ENCODE measurements around the gene THSD7B. TPM values are rescaled to one million over a fixed set of nuclear protein-coding genes. Genes with fewer than 3 reads are reported as not detected.

THSD7B gene
- total RNA-seq, 1 donor from 2014 or later: 0.38 TPM

GRCh38 chr2:137036619-137037018, 271.3 kb downstream of the THSD7B start:
- DNase-seq (no peak), ATAC-seq (no peak)
- no peaks in the 10 kb centered on the region for H3K36me3 ChIP-seq
- no peak overlapping the region for H3K4me3 ChIP-seq
- no peaks in the 10 kb centered on the region for H3K27me3 ChIP-seq (ENCODE audit: low read depth)
- H3K9me3 ChIP-seq: no peaks in the 10 kb centered on the region
- H3K4me1 ChIP-seq: no peaks in the 10 kb centered on the region
- no peak for TF ChIP-seq CTCF (IDR thresholded peaks at IDR 0.05)
- no peak overlapping the region for H3K27ac ChIP-seq
- intact Hi-C loops (cut with DNase I): no loop called here

GRCh38 chr2:137039482-137040152, 274.3 kb downstream of the THSD7B start:
- H3K9me3 ChIP-seq: no peaks in the 10 kb centered on the region
- no peak for ATAC-seq
- H3K27me3 ChIP-seq (ENCODE audit: low read depth): no peaks in the 10 kb centered on the region
- no peaks in the 10 kb centered on the region for H3K4me1 ChIP-seq
- H3K36me3 ChIP-seq: no peaks in the 10 kb centered on the region
- H3K27ac ChIP-seq: no peak overlapping the region
- intact Hi-C loops (cut with DNase I): no loop called here
- no peak for DNase-seq
- H3K4me3 ChIP-seq: no peak overlapping the region
- no peak for TF ChIP-seq CTCF (IDR thresholded peaks at IDR 0.05)

GRCh38 chr2:137047369-137047768, 282.0 kb downstream of the THSD7B start:
- no peak overlapping the region for H3K27ac ChIP-seq
- H3K9me3 ChIP-seq: no peaks in the 10 kb centered on the region
- intact Hi-C loops (cut with DNase I): no loop called here
- TF ChIP-seq CTCF (IDR thresholded peaks at IDR 0.05): no peak
- ATAC-seq (no peak), DNase-seq (no peak)
- H3K4me3 ChIP-seq: no peak overlapping the region
- no peaks in the 10 kb centered on the region for H3K4me1 ChIP-seq
- no peaks in the 10 kb centered on the region for H3K36me3 ChIP-seq
- no peaks in the 10 kb centered on the region for H3K27me3 ChIP-seq (ENCODE audit: low read depth)

GRCh38 chr2:137048455-137048854, 283.1 kb downstream of the THSD7B start:
- intact Hi-C loops (cut with DNase I): no loop called here
- ATAC-seq (no peak), DNase-seq (no peak)
- H3K4me1 ChIP-seq: no peaks in the 10 kb centered on the region
- H3K4me3 ChIP-seq: no peak overlapping the region
- no peaks in the 10 kb centered on the region for H3K9me3 ChIP-seq
- H3K36me3 ChIP-seq: no peaks in the 10 kb centered on the region
- no peak overlapping the region for H3K27ac ChIP-seq
- no peak for TF ChIP-seq CTCF (IDR thresholded peaks at IDR 0.05)
- no peaks in the 10 kb centered on the region for H3K27me3 ChIP-seq (ENCODE audit: low read depth)

GRCh38 chr2:137049518-137049917, 284.2 kb downstream of the THSD7B start:
- no peak overlapping the region for H3K27ac ChIP-seq
- intact Hi-C loops (cut with DNase I): no loop called here
- no peaks in the 10 kb centered on the region for H3K27me3 ChIP-seq (ENCODE audit: low read depth)
- no peaks in the 10 kb centered on the region for H3K36me3 ChIP-seq
- H3K9me3 ChIP-seq: no peaks in the 10 kb centered on the region
- DNase-seq (no peak), ATAC-seq (no peak)
- no peak for TF ChIP-seq CTCF (IDR thresholded peaks at IDR 0.05)
- no peak overlapping the region for H3K4me3 ChIP-seq
- H3K4me1 ChIP-seq: no peaks in the 10 kb centered on the region
